CD14-positive monocyte (primary cell): ENCODE results near the gene ARRDC1. TPM values are rescaled to one million over a fixed set of nuclear protein-coding genes. Genes with fewer than 3 reads are reported as not detected.

Experiments
- DNase-seq, 3 donors: peaks; one replicate each; pipeline ENCODE4 v3.0.0-alpha.2; 2011 to 2022
- H2AFZ ChIP-seq: 2 replicates; pipeline ENCODE4 v1.6.0; 2012; ENCODE audit warnings: mild to moderate bottlenecking, low read depth, low read length, inconsistent platforms; ENCODE audit not compliant: insufficient read depth, poor library complexity, severe bottlenecking
- H3K27ac ChIP-seq, 2 donors: 1 replicate in 1 of 2; 2 replicates in 1 of 2; pipeline ENCODE4 v1.5.1; 2012 to 2013; ENCODE audit warnings: low read length in 2 of 2, control low read depth in 1 of 2, inconsistent platforms in 1 of 2, low read depth in 1 of 2, mild to moderate bottlenecking in 1 of 2
- H3K27me3 ChIP-seq, 2 donors: one replicate each; pipeline versions ENCODE4 v1.6.0 to v1.6.1; 2011 to 2013; ENCODE audit warnings: low read length in 2 of 2; ENCODE audit not compliant: control insufficient read depth in 2 of 2, insufficient read depth in 2 of 2
- H3K36me3 ChIP-seq, 2 donors: replicated peaks in 1 of 2; 1 replicate in 1 of 2; 2 replicates in 1 of 2; pipeline versions ENCODE4 v1.5.1 to v1.6.1; 2012 to 2013; ENCODE audit warnings: low read length in 2 of 2, control low read depth in 1 of 2, inconsistent platforms in 1 of 2, mild to moderate bottlenecking in 1 of 2; ENCODE audit not compliant: insufficient read depth in 2 of 2, control insufficient read depth in 1 of 2
- H3K4me1 ChIP-seq, 2 donors: 1 replicate in 1 of 2; 2 replicates in 1 of 2; pipeline versions ENCODE4 v1.5.1 to v1.6.1; 2012 to 2013; ENCODE audit warnings: low read length in 2 of 2, control low read depth in 1 of 2, inconsistent platforms in 1 of 2, mild to moderate bottlenecking in 1 of 2, moderate library complexity in 1 of 2; ENCODE audit not compliant: insufficient read depth in 2 of 2, control insufficient read depth in 1 of 2
- H3K4me2 ChIP-seq: replicated peaks from 2 replicates; pipeline ENCODE3; 2012; ENCODE audit warnings: low read length, moderate library complexity, mild to moderate bottlenecking; ENCODE audit not compliant: poor library complexity, severe bottlenecking; ENCODE audit errors: extremely low read depth
- H3K4me3 ChIP-seq, 3 experiments: fragments of 200-600 bp in 1 of 3; sonication (generic) in 1 of 3; replicated peaks in 1 of 3; 1 replicate in 2 of 3; 2 replicates in 1 of 3; pipeline ENCODE4 v1.5.1; 2011 to 2013; ENCODE audit warnings: low read length in 3 of 3, mild to moderate bottlenecking in 3 of 3, control low read depth in 2 of 3, low read depth in 2 of 3, inconsistent platforms in 1 of 3, moderate library complexity in 1 of 3
- H3K79me2 ChIP-seq: 2 replicates; pipeline ENCODE4 v1.6.0; 2012; ENCODE audit warnings: mild to moderate bottlenecking, control low read depth, inconsistent platforms, low read length, moderate library complexity; ENCODE audit not compliant: insufficient read depth
- H3K9ac ChIP-seq: 2 replicates; pipeline ENCODE4 v1.6.0; 2017; ENCODE audit warnings: low read length, mild to moderate bottlenecking; ENCODE audit not compliant: insufficient read depth, poor library complexity, severe bottlenecking
- H3K9me3 ChIP-seq, 2 donors: replicated peaks in 1 of 2; 1 replicate in 1 of 2; 2 replicates in 1 of 2; pipeline versions ENCODE4 v1.5.1 to v1.6.1; 2012 to 2013; ENCODE audit warnings: low read length in 2 of 2, control low read depth in 1 of 2; ENCODE audit not compliant: control insufficient read depth in 1 of 2, insufficient read depth in 1 of 2
- H4K20me1 ChIP-seq: 2 replicates; pipeline ENCODE4 v1.6.0; 2012; ENCODE audit warnings: mild to moderate bottlenecking, low read length, control low read depth, moderate library complexity; ENCODE audit not compliant: insufficient read depth
- H3K27ac Mint-ChIP-seq, 7 donors: one replicate each; pipeline ENCODE4 v1.8.0; 2020; ENCODE audit warnings: mild to moderate bottlenecking in 7 of 7, mixed read lengths in 7 of 7, moderate library complexity in 6 of 7, inconsistent platforms in 2 of 7
- H3K27me3 Mint-ChIP-seq, 3 donors: one replicate each; pipeline ENCODE4 v1.8.0; 2021 to 2022; ENCODE audit warnings: low read depth in 3 of 3, mild to moderate bottlenecking in 3 of 3, mixed read lengths in 3 of 3, moderate library complexity in 3 of 3, inconsistent platforms in 1 of 3
- H3K36me3 Mint-ChIP-seq, 2 donors: one replicate each; pipeline ENCODE4 v1.8.0; 2020; ENCODE audit warnings: mixed read lengths in 2 of 2, inconsistent platforms in 1 of 2, mild to moderate bottlenecking in 1 of 2
- H3K4me1 Mint-ChIP-seq: one replicate; pipeline ENCODE4 v1.8.0; 2020; ENCODE audit warnings: mild to moderate bottlenecking, mixed read lengths
- H3K4me3 Mint-ChIP-seq, 2 donors: one replicate each; pipeline ENCODE4 v1.8.0; 2020; ENCODE audit warnings: mild to moderate bottlenecking in 2 of 2, mixed read lengths in 2 of 2, moderate library complexity in 1 of 2
- H3K9me3 Mint-ChIP-seq, 7 donors: one replicate each; pipeline ENCODE4 v1.8.0; 2020 to 2022; ENCODE audit warnings: mixed read lengths in 7 of 7, mild to moderate bottlenecking in 6 of 7, moderate library complexity in 6 of 7, inconsistent platforms in 2 of 7
- WGBS: methylation state at CpG from one replicate; pipeline ENCODE4 v1.1.5; 2013; ENCODE audit warnings: missing lambda C conversion rate; ENCODE audit not compliant: insufficient coverage; 5-methylcytosine and 5-hydroxymethylcytosine counted together
- intact Hi-C, 2 donors: fragments of 100-400 bp; cut with micrococcal nuclease; formaldehyde crosslinking; loops; one replicate each; pipeline versions ENCODE4 v1.15.0 to v1.15.1; 2023
- polyA plus RNA-seq, 3 donors: library from polyadenylated mRNA; depleted of rRNA in 1 of 3; unstranded in 2 of 3; stranded (reverse) in 1 of 3; fragments of 300-500 nt in 2 of 3; fragments of >200 nt in 1 of 3; fragmentation: Illumina TruSeq in 2 of 3; gene quantifications; 1 replicate in 2 of 3; 2 replicates in 1 of 3; pipeline ENCODE4 v1.2.3, GENCODE V29; 2012 to 2021
- small RNA-seq: library from RNA; depleted of rRNA; stranded (forward); fragments of <200 nt; gene quantifications from one replicate; pipeline ENCODE3, GENCODE V24; 2012; ENCODE audit warnings: low read depth; ENCODE audit not compliant: insufficient read length
- TF ChIP-seq, protein P1 (sequence below): fragments of 200-600 bp; IDR thresholded peaks from one replicate; pipeline ENCODE4 v1.8.0; 2022; ENCODE audit warnings: antibody characterized with exemption, mild to moderate bottlenecking

Gene ARRDC1
- polyA plus RNA-seq, 3 donors, result 83.2 to 454 (median 87.6) TPM

DNA sequence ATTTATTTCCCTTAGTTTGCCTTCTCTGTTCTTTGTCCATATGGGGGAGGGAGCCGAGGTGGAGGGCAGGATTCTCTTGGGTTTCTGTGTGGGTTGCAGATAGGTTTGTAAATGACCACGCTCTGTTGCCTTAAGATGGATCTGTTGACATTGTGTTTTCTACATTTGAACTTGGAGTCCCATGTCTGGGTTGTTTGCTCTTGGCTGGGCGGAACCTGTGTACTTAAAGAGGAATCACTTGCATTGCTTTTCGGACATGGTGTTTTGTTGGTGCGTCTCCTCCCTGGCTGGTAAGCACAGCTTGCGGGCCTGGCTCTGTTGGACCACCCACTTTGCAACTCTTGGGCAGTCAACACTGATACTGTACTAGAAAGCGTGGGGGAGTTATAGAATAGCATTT is 59.2 kb downstream of the ARRDC1 start:
- H3K9ac ChIP-seq, result no peak overlapping the region
- H3K36me3 ChIP-seq, result peaks cover 17 to 54% of the 10 kb centered on the region in 2 donors
- H3K27me3 ChIP-seq, result no peaks in the 10 kb centered on the region
- no peaks in the 10 kb centered on the region for H3K4me1 ChIP-seq
- H4K20me1 ChIP-seq, result peaks cover 76% of the 10 kb centered on the region
- H2AFZ ChIP-seq, result no peak overlapping the region
- H3K27ac ChIP-seq, result no peak overlapping the region
- 100% methylated on average over 4 of the region's 7 CpGs for WGBS
- no peaks in the 10 kb centered on the region for H3K9me3 ChIP-seq
- intact Hi-C loops, result no loop called here
- TF ChIP-seq, protein P1, sequence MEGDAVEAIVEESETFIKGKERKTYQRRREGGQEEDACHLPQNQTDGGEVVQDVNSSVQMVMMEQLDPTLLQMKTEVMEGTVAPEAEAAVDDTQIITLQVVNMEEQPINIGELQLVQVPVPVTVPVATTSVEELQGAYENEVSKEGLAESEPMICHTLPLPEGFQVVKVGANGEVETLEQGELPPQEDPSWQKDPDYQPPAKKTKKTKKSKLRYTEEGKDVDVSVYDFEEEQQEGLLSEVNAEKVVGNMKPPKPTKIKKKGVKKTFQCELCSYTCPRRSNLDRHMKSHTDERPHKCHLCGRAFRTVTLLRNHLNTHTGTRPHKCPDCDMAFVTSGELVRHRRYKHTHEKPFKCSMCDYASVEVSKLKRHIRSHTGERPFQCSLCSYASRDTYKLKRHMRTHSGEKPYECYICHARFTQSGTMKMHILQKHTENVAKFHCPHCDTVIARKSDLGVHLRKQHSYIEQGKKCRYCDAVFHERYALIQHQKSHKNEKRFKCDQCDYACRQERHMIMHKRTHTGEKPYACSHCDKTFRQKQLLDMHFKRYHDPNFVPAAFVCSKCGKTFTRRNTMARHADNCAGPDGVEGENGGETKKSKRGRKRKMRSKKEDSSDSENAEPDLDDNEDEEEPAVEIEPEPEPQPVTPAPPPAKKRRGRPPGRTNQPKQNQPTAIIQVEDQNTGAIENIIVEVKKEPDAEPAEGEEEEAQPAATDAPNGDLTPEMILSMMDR, result no peak
- DNase-seq, result no peak
- peaks cover 95% of the 10 kb centered on the region for H3K79me2 ChIP-seq
- Mint-ChIP-seq H3K27ac (no peak overlapping the region), H3K36me3 (peaks cover 30 to 54% of the 10 kb centered on the region in 2 donors), H3K27me3 (peaks cover 0 to 6% (median 0%) of the 10 kb centered on the region in 3 donors), H3K9me3 (no peaks in the 10 kb centered on the region), H3K4me3 (no peak overlapping the region), H3K4me1 (peaks cover 20% of the 10 kb centered on the region)
- no peak overlapping the region for H3K4me3 ChIP-seq
- no peak overlapping the region for H3K4me2 ChIP-seq

Small RNA genes within 50 kb of the gene (small RNA-seq; reads per million reads assigned to genes)
- not detected for gene RF00017

Other genes starting within 250 kb of the ARRDC1 start
- 10 to 100 TPM in 1 of 3 donors, 1 to 10 TPM in 2; 2.0 to 10.8 (median 3.0) TPM for gene EXD3, start 182.5 kb upstream of the ARRDC1 start, polyA plus RNA-seq
- gene NOXA1, start 182.3 kb upstream of the ARRDC1 start, polyA plus RNA-seq, result 1 to 10 TPM; 1.3 to 9.4 (median 1.6) TPM
- not detected for gene ENTPD8, start 164.3 kb upstream of the ARRDC1 start, polyA plus RNA-seq
- gene NSMF, start 146.4 kb upstream of the ARRDC1 start, polyA plus RNA-seq, result 10 to 100 TPM in 1 of 3 donors, 1 to 10 TPM in 2; 4.6 to 68.4 (median 5.3) TPM
- gene PNPLA7, start 55.3 kb upstream of the ARRDC1 start, polyA plus RNA-seq, result 1 to 10 TPM in 1 of 3 donors, under 1 TPM in 2; 0.10 to 1.1 (median 0.14) TPM
- gene MRPL41, start 53.8 kb upstream of the ARRDC1 start, polyA plus RNA-seq, result 10 to 100 TPM; 17.3 to 49.4 (median 33.2) TPM
- gene DPH7, start 26.8 kb upstream of the ARRDC1 start, polyA plus RNA-seq, result 10 to 100 TPM; 13.1 to 45.6 (median 14.2) TPM
- 10 to 100 TPM in 1 of 3 donors, 1 to 10 TPM in 2; 1.9 to 12.4 (median 4.5) TPM for gene ZMYND19, start 15.2 kb upstream of the ARRDC1 start, polyA plus RNA-seq
- 10 to 100 TPM; 10.1 to 46.5 (median 15.0) TPM for gene EHMT1, start 13.3 kb downstream of the ARRDC1 start, polyA plus RNA-seq